HEK293 (cell line): ENCODE measurements around the gene CXADR.
A peak's percentile ranks its signal among the peaks of the same experiment; 100 is the strongest.

Experiments used
- CTCF ChIA-PET: fragments of 350-600 bp; formaldehyde crosslinking; extraction: SDS; loops from one replicate; lab custom pipeline; 2021; ENCODE audit warnings: antibody characterized with exemption; lab: Yijun Ruan, JAX
- POLR2A ChIA-PET: fragments of 300-600 bp; formaldehyde crosslinking; extraction: SDS; loops from one replicate; lab custom pipeline; 2020; ENCODE audit warnings: antibody characterized with exemption, inconsistent platforms; lab: Yijun Ruan, JAX
- H3K27ac ChIP-seq: fragments of 200-500 bp; sonication (Bioruptor generic); 2 replicates; pipeline ENCODE4 v1.5.1; 2014; ENCODE audit warnings: low read depth, low read length, control low read depth, inconsistent platforms; ENCODE audit errors: extremely low read depth
- H3K36me3 ChIP-seq, 2 experiments: fragments of 200-500 bp in 1 of 2; sonication (Bioruptor generic) in 1 of 2; 1 replicate in 1 of 2; 2 replicates in 1 of 2; pipeline ENCODE4 v1.5.1; 2014 to 2017; ENCODE audit warnings: inconsistent platforms in 2 of 2, low read length in 2 of 2; ENCODE audit not compliant: control insufficient read depth in 2 of 2, insufficient read depth in 1 of 2
- H3K4me1 ChIP-seq: fragments of 200-500 bp; sonication (Bioruptor generic); 2 replicates; pipeline ENCODE4 v1.5.1; 2014; ENCODE audit warnings: mild to moderate bottlenecking, low read length, inconsistent platforms; ENCODE audit not compliant: control insufficient read depth, insufficient read depth
- H3K4me3 ChIP-seq: 2 replicates; pipeline ENCODE4 v1.5.1; 2011; ENCODE audit warnings: low read depth, mild to moderate bottlenecking, control low read depth, low read length, moderate library complexity
- H3K9me3 ChIP-seq: fragments of 200-500 bp; sonication (Bioruptor generic); 2 replicates; pipeline ENCODE4 v1.5.1; 2014; ENCODE audit warnings: low read depth, low read length, inconsistent platforms; ENCODE audit not compliant: control insufficient read depth, insufficient read depth
- FEZF1 ChIP-seq: fragments of 450-650 bp; formaldehyde crosslinking; IDR thresholded peaks from 2 replicates; pipeline ENCODE4 v1.5.1; 2016; ENCODE audit warnings: missing biosample characterization, missing genetic modification characterization
- GLIS1 ChIP-seq: fragments of 450-650 bp; formaldehyde crosslinking; IDR thresholded peaks from 2 replicates; pipeline ENCODE4 v1.5.1; 2016; ENCODE audit warnings: missing biosample characterization, missing genetic modification characterization
- HOXA7 ChIP-seq: sonication (generic); formaldehyde crosslinking; IDR thresholded peaks from 2 replicates; pipeline ENCODE4 v1.8.1; 2022; ENCODE audit warnings: missing genetic modification reagents, borderline replicate concordance
- IKZF3 ChIP-seq: fragments of 450-650 bp; IDR thresholded peaks from 2 replicates; pipeline ENCODE4 v1.5.0; 2018; ENCODE audit warnings: missing biosample characterization, mild to moderate bottlenecking, missing genetic modification characterization, moderate library complexity
- KLF16 ChIP-seq: fragments of 450-650 bp; formaldehyde crosslinking; IDR thresholded peaks from 2 replicates; pipeline ENCODE4 v1.5.1; 2017; ENCODE audit warnings: missing biosample characterization, missing genetic modification characterization
- MZF1 ChIP-seq: fragments of 450-650 bp; formaldehyde crosslinking; IDR thresholded peaks from 2 replicates; pipeline ENCODE4 v1.5.1; 2017; ENCODE audit warnings: missing biosample characterization, missing genetic modification characterization, borderline replicate concordance
- OSR2 ChIP-seq: fragments of 450-650 bp; formaldehyde crosslinking; IDR thresholded peaks from 2 replicates; pipeline ENCODE4 v1.5.1; 2016; ENCODE audit warnings: missing biosample characterization, missing genetic modification characterization
- PRDM10 ChIP-seq: fragments of 450-650 bp; formaldehyde crosslinking; IDR thresholded peaks from 2 replicates; pipeline ENCODE4 v1.5.1; 2016; ENCODE audit warnings: missing biosample characterization, missing genetic modification characterization
- PRDM6 ChIP-seq: fragments of 450-650 bp; formaldehyde crosslinking; IDR thresholded peaks from 2 replicates; pipeline ENCODE4 v1.5.1; 2017; ENCODE audit warnings: missing biosample characterization, missing genetic modification characterization
- TRIM28 ChIP-seq: IDR thresholded peaks from 2 replicates; pipeline ENCODE4 v1.6.1; 2011; ENCODE audit warnings: low read length, control low read depth, borderline replicate concordance
- ZNF121 ChIP-seq: fragments of 450-650 bp; formaldehyde crosslinking; IDR thresholded peaks from 2 replicates; pipeline ENCODE4 v1.5.1; 2016; ENCODE audit warnings: missing biosample characterization, missing genetic modification characterization
- ZNF140 ChIP-seq: fragments of 450-650 bp; formaldehyde crosslinking; IDR thresholded peaks from 2 replicates; pipeline ENCODE4 v1.5.1; 2016; ENCODE audit warnings: missing biosample characterization, missing genetic modification characterization
- ZNF18 ChIP-seq: fragments of 450-650 bp; formaldehyde crosslinking; IDR thresholded peaks from 2 replicates; pipeline ENCODE4 v1.5.1; 2016; ENCODE audit warnings: missing biosample characterization, missing genetic modification characterization
- ZNF214 ChIP-seq: fragments of 450-650 bp; formaldehyde crosslinking; IDR thresholded peaks from 2 replicates; pipeline ENCODE4 v1.5.1; 2017; ENCODE audit warnings: missing biosample characterization, mild to moderate bottlenecking, missing genetic modification characterization, borderline replicate concordance
- ZNF501 ChIP-seq: fragments of 450-650 bp; formaldehyde crosslinking; IDR thresholded peaks from 2 replicates; pipeline ENCODE4 v1.5.1; 2016; ENCODE audit warnings: missing biosample characterization, missing genetic modification characterization
- ZNF549 ChIP-seq: fragments of 450-650 bp; IDR thresholded peaks from 2 replicates; pipeline ENCODE4 v1.5.1; 2018; ENCODE audit warnings: missing biosample characterization, missing genetic modification characterization, mild to moderate bottlenecking, inconsistent platforms, moderate library complexity
- ZNF555 ChIP-seq: fragments of 450-650 bp; formaldehyde crosslinking; conservative IDR thresholded peaks from 2 replicates; pipeline ENCODE4 v1.5.1; 2017; ENCODE audit warnings: missing biosample characterization, mild to moderate bottlenecking, missing genetic modification characterization, inconsistent platforms
- ZNF560 ChIP-seq: fragments of 450-650 bp; formaldehyde crosslinking; IDR thresholded peaks from 2 replicates; pipeline ENCODE4 v1.5.1; 2017; ENCODE audit warnings: missing biosample characterization, missing genetic modification characterization, borderline replicate concordance
- ZNF791 ChIP-seq: fragments of 450-650 bp; formaldehyde crosslinking; IDR thresholded peaks from 2 replicates; pipeline ENCODE4 v1.5.1; 2016; ENCODE audit warnings: missing biosample characterization, missing genetic modification characterization
- ZNF792 ChIP-seq: fragments of 450-650 bp; formaldehyde crosslinking; IDR thresholded peaks from 2 replicates; pipeline ENCODE4 v1.5.1; 2016; ENCODE audit warnings: missing biosample characterization, missing genetic modification characterization
- ZSCAN23 ChIP-seq: fragments of 450-650 bp; formaldehyde crosslinking; IDR thresholded peaks from 2 replicates; pipeline ENCODE4 v1.5.1; 2016; ENCODE audit warnings: missing biosample characterization, missing genetic modification characterization

The CXADR gene

GRCh38 chr21:17597680-17598079, 84.8 kb downstream of the CXADR start:
- H3K4me1 ChIP-seq, result peaks cover 4% of the 10 kb centered on the region
- ChIA-PET CTCF (interaction anchor here (1.4 kb wide), 1 partner anchor 12 kb away, joined by 9 read pairs; no protein-coding TSS in a partner anchor), POLR2A (interaction anchor here (1.3 kb wide), 1 partner anchor 13 kb away, joined by 5 read pairs; no protein-coding TSS in a partner anchor)
- no peak overlapping the region for H3K4me3 ChIP-seq
- no peaks in the 10 kb centered on the region for H3K9me3 ChIP-seq
- peaks cover 95 to 98% of the 10 kb centered on the region in 2 experiments for H3K36me3 ChIP-seq
- H3K27ac ChIP-seq, result no peak overlapping the region
- TF ChIP-seq ZNF792 (tag by site-specific recombination) (no peak), HOXA7 (CRISPR knock-in tag) (no peak), ZNF501 (no peak), MZF1 (tag by site-specific recombination) (no peak), ZNF560 (tag by site-specific recombination) (no peak), ZSCAN23 (tag by site-specific recombination) (no peak)

- peaks cover 91 to 95% of the 10 kb centered on the region in 2 experiments for H3K36me3 ChIP-seq
- CTCF ChIA-PET, result interaction anchor here (0.7 to 1.4 kb wide), 3 partner anchors 13 to 440 kb away, joined by 3 to 9 read pairs (median 3); no protein-coding TSS in a partner anchor
- H3K4me3 ChIP-seq, result no peak overlapping the region
- no peaks in the 10 kb centered on the region for H3K9me3 ChIP-seq
- POLR2A ChIA-PET, result interaction anchor here (1.3 kb wide), 1 partner anchor 12 kb away, joined by 5 read pairs; no protein-coding TSS in a partner anchor
- TF ChIP-seq ZSCAN23 (tag by site-specific recombination), result no peak
- no peak for TF ChIP-seq KLF16 (tag by site-specific recombination)
- TF ChIP-seq ZNF18 (tag by site-specific recombination), result no peak
- no peak for TF ChIP-seq GLIS1 (tag by site-specific recombination)
- no peak for TF ChIP-seq ZNF121
- TF ChIP-seq ZNF140, result no peak
- TF ChIP-seq TRIM28, result no peak
- TF ChIP-seq ZNF555 (tag by site-specific recombination), result no peak
- no peak for TF ChIP-seq IKZF3
- peaks cover 11% of the 10 kb centered on the region for H3K4me1 ChIP-seq
- H3K27ac ChIP-seq, result no peak overlapping the region
Measured at GRCh38 chr21:17598437-17598836, 85.6 kb downstream of the CXADR start.

- peaks cover 23% of the 10 kb centered on the region for H3K4me1 ChIP-seq
- H3K9me3 ChIP-seq, result no peaks in the 10 kb centered on the region
- TF ChIP-seq ZNF791 (tag by site-specific recombination) (no peak), ZNF214 (tag by site-specific recombination) (no peak), TRIM28 (peak; percentile 23; the same call in 1 of the 2 replicates), ZNF549 (tag by site-specific recombination) (no peak), OSR2 (tag by site-specific recombination) (peak; percentile 85), ZNF140 (no peak), PRDM10 (tag by site-specific recombination) (peak; percentile 28; the same call in 1 of the 2 replicates), FEZF1 (tag by site-specific recombination) (0 out of 2 replicates have a peak, but pooled peaks have one; percentile 18), PRDM6 (peak; percentile 57)
- CTCF ChIA-PET, result interaction anchor here (0.6 to 1.9 kb wide), 5 partner anchors 8 to 216 kb away, joined by 3 to 12 read pairs (median 4); no protein-coding TSS in a partner anchor
- H3K4me3 ChIP-seq, result no peak overlapping the region
- peak overlapping the region; percentile 19; the same call in 1 of the 2 replicates for H3K27ac ChIP-seq
- POLR2A ChIA-PET, result interaction anchor here (0.6 to 3.5 kb wide), 2 partner anchors 8 to 97 kb away, joined by 3 to 12 read pairs; no protein-coding TSS in a partner anchor
- H3K36me3 ChIP-seq, result peaks cover 70 to 94% of the 10 kb centered on the region in 2 experiments
Measured at GRCh38 chr21:17602874-17603273, 90.0 kb downstream of the CXADR start.
